Loucy (cell line): Measurements from ENCODE around the gene DBH.
"Not testable (repeated sequence)": the region's sequence is repeated elsewhere in the genome, so short reads cannot be mapped to it uniquely, and the experiment has no call there.

Source experiments
- H2AFZ ChIP-seq: fragments of 200-600 bp; sonication (generic); 2 replicates; pipeline ENCODE4 v1.6.0; 2016; ENCODE audit warnings: antibody characterized with exemption, mild to moderate bottlenecking, low read length, moderate library complexity
- H3F3A ChIP-seq: fragments of 200-600 bp; 2 replicates; pipeline ENCODE4 v1.6.0; 2016; ENCODE audit warnings: antibody characterized with exemption, low read depth, mild to moderate bottlenecking
- H3K27me3 ChIP-seq: fragments of 200-600 bp; sonication (generic); 2 replicates; pipeline ENCODE4 v1.6.1; 2014; ENCODE audit warnings: low read length, mild to moderate bottlenecking; ENCODE audit not compliant: insufficient read depth, poor library complexity, severe bottlenecking
- H3K36me3 ChIP-seq: fragments of 200-600 bp; sonication (generic); 2 replicates; pipeline ENCODE4 v1.6.1; 2016; ENCODE audit warnings: low read length; ENCODE audit not compliant: insufficient read depth
- H3K4me1 ChIP-seq: fragments of 200-600 bp; sonication (generic); 2 replicates; pipeline ENCODE4 v1.5.1; 2014; ENCODE audit warnings: low read length, mild to moderate bottlenecking; ENCODE audit not compliant: insufficient read depth, poor library complexity, severe bottlenecking
- H3K4me2 ChIP-seq: fragments of 200-600 bp; sonication (generic); 2 replicates; pipeline ENCODE4 v1.6.0; 2014; ENCODE audit warnings: antibody characterized with exemption, low read length, low read depth, mild to moderate bottlenecking; ENCODE audit not compliant: poor library complexity, severe bottlenecking
- H3K4me3 ChIP-seq: fragments of 200-600 bp; sonication (generic); 2 replicates; pipeline ENCODE4 v1.5.1; 2014; ENCODE audit warnings: low read length, mild to moderate bottlenecking, mixed read lengths; ENCODE audit not compliant: poor library complexity, severe bottlenecking
- H3K79me2 ChIP-seq: fragments of 200-600 bp; sonication (generic); 2 replicates; pipeline ENCODE4 v1.6.1; 2014; ENCODE audit warnings: low read length; ENCODE audit not compliant: insufficient read depth
- H3K9ac ChIP-seq: fragments of 200-600 bp; sonication (generic); 2 replicates; pipeline ENCODE4 v1.6.0; 2014; ENCODE audit warnings: mild to moderate bottlenecking, low read depth, low read length, moderate library complexity; ENCODE audit not compliant: poor library complexity, severe bottlenecking
- H3K9me2 ChIP-seq: fragments of 200-600 bp; sonication (generic); replicated peaks from 2 replicates; pipeline ENCODE4 v1.6.1; 2016; ENCODE audit warnings: low read depth, low read length, mixed read lengths
- H3K9me3 ChIP-seq: fragments of 200-600 bp; sonication (generic); 2 replicates; pipeline ENCODE4 v1.6.1; 2014; ENCODE audit warnings: mild to moderate bottlenecking, antibody characterized with exemption, low read length, low read depth; ENCODE audit not compliant: insufficient read depth
- H4K20me1 ChIP-seq: fragments of 200-600 bp; sonication (generic); 2 replicates; pipeline ENCODE4 v1.6.0; 2014; ENCODE audit warnings: antibody characterized with exemption, low read length, mild to moderate bottlenecking; ENCODE audit not compliant: insufficient read depth, poor library complexity, severe bottlenecking
- CTCF ChIP-seq: fragments of 200-600 bp; sonication (generic); conservative IDR thresholded peaks from 2 replicates; pipeline ENCODE4 v1.5.1; 2014; ENCODE audit warnings: mild to moderate bottlenecking, antibody characterized with exemption, low read length
- EZH2phosphoT487 ChIP-seq: fragments of 200-600 bp; IDR thresholded peaks from 2 replicates; pipeline ENCODE4 v1.6.1; 2018; ENCODE audit warnings: antibody characterized with exemption, mild to moderate bottlenecking, moderate library complexity, borderline replicate concordance

The DBH gene

GRCh38 chr9:133622555-133622954 is 13.6 kb upstream of the DBH start:
- Histone ChIP-seq H4K20me1 (no peaks in the 10 kb centered on the region), H3F3A (no peaks in the 10 kb centered on the region), H3K36me3 (no peaks in the 10 kb centered on the region), H3K9me2 (no peaks in the 10 kb centered on the region), H3K79me2 (no peaks in the 10 kb centered on the region), H3K4me3 (no peak overlapping the region), H3K4me1 (peaks cover 21% of the 10 kb centered on the region), H2AFZ (no peak overlapping the region), H3K9me3 (0 out of 2 replicates have a peak, but pooled peaks cover 5% of the 10 kb centered on the region), H3K27me3 (no peaks in the 10 kb centered on the region), H3K4me2 (no peak overlapping the region), H3K9ac (no peak overlapping the region)
- no peak for TF ChIP-seq CTCF
- no peak for TF ChIP-seq EZH2phosphoT487

- H3K79me2 ChIP-seq, H3K9ac ChIP-seq, H3K36me3 ChIP-seq, H4K20me1 ChIP-seq, H3K9me3 ChIP-seq, H3K4me3 ChIP-seq, H3K4me1 ChIP-seq, H2AFZ ChIP-seq, H3K4me2 ChIP-seq, H3K27me3 ChIP-seq, H3K9me2 ChIP-seq, H3F3A ChIP-seq: not testable (repeated sequence)
Observed at GRCh38 chr9:133626008-133626407, 10.2 kb upstream of the DBH start.

GRCh38 chr9:133627341-133627740 is 8.8 kb upstream of the DBH start:
- no peaks in the 10 kb centered on the region for H4K20me1 ChIP-seq
- TF ChIP-seq CTCF (no peak), EZH2phosphoT487 (no peak)
- H3K27me3 ChIP-seq: no peaks in the 10 kb centered on the region
- H3K4me2 ChIP-seq: no peak overlapping the region
- no peaks in the 10 kb centered on the region for H3K9me2 ChIP-seq
- H3K79me2 ChIP-seq: no peaks in the 10 kb centered on the region
- H3K9ac ChIP-seq: no peak overlapping the region
- H2AFZ ChIP-seq: no peak overlapping the region
- 0 out of 2 replicates have a peak, but pooled peaks cover 5% of the 10 kb centered on the region for H3K9me3 ChIP-seq
- no peaks in the 10 kb centered on the region for H3K4me1 ChIP-seq
- no peaks in the 10 kb centered on the region for H3F3A ChIP-seq
- no peak overlapping the region for H3K4me3 ChIP-seq
- H3K36me3 ChIP-seq: no peaks in the 10 kb centered on the region

- Histone ChIP-seq H3K9me3 (0 out of 2 replicates have a peak, but pooled peaks cover 5% of the 10 kb centered on the region), H3K4me3 (no peak overlapping the region), H3F3A (no peaks in the 10 kb centered on the region), H3K9ac (no peak overlapping the region), H3K79me2 (no peaks in the 10 kb centered on the region), H3K4me2 (no peak overlapping the region), H3K4me1 (no peaks in the 10 kb centered on the region), H4K20me1 (no peaks in the 10 kb centered on the region), H3K27me3 (no peaks in the 10 kb centered on the region), H3K36me3 (no peaks in the 10 kb centered on the region), H2AFZ (no peak overlapping the region), H3K9me2 (no peaks in the 10 kb centered on the region)
- TF ChIP-seq CTCF (no peak), EZH2phosphoT487 (no peak)
Observed at GRCh38 chr9:133628766-133629165, 7.4 kb upstream of the DBH start.
